HG03378 (cell line): Measurements from ENCODE around the gene DDX39A.
A peak's percentile ranks its signal among the peaks of the same experiment; 100 is the strongest.
"Not testable (repeated sequence)": the region's sequence is repeated elsewhere in the genome, so short reads cannot be mapped to it uniquely, and the experiment has no call there.

Experiments used
- ATAC-seq: cut with Tn5 transposase; IDR thresholded peaks from one replicate; pipeline ENCODE4 v1.9.1; 2021; ENCODE audit warnings: mild to moderate bottlenecking, moderate library complexity; ENCODE audit not compliant: unreplicated experiment

The DDX39A gene

GRCh38 chr19:14367016-14367415 lies 52.1 kb downstream of the DDX39A start:
- ATAC-seq, result no peak

- ATAC-seq, result peak; percentile 39
Measured at GRCh38 chr19:14366529-14366928, 52.6 kb downstream of the DDX39A start.

- not testable (repeated sequence) for ATAC-seq
Measured at GRCh38 chr19:14364098-14364443, 55.1 kb downstream of the DDX39A start.

GRCh38 chr19:14363183-14364097 lies 55.7 kb downstream of the DDX39A start:
- ATAC-seq, result no peak

GRCh38 chr19:14361824-14362223 lies 57.3 kb downstream of the DDX39A start:
- no peak for ATAC-seq
